GM10248 (cell line): Measurements from ENCODE around the gene IL16.

Experiments used
- CTCF ChIA-PET: fragments of 300-600 bp; sonication (Branson Sonifier 250); formaldehyde crosslinking; extraction: SDS; loops from one replicate; lab custom pipeline; 2021; ENCODE audit warnings: antibody characterized with exemption; lab: Yijun Ruan, JAX
- POLR2A ChIA-PET: fragments of 350-650 bp; sonication (Branson Sonifier 250); formaldehyde crosslinking; extraction: SDS; loops from one replicate; lab custom pipeline; 2020; ENCODE audit warnings: antibody characterized with exemption; lab: Yijun Ruan, JAX
- DNase-seq: peaks from one replicate; pipeline ENCODE4 v3.0.0; 2012; ENCODE audit errors: extremely low spot score
- CTCF ChIP-seq: IDR thresholded peaks from 2 replicates; pipeline ENCODE4 v1.5.1; 2012; ENCODE audit warnings: mild to moderate bottlenecking, low read depth; ENCODE audit errors: extremely low read depth, missing control alignments, control extremely low read depth

Gene IL16

GRCh38 chr15:81196576-81197254 is at the start of gene IL16:
Gene IL16 (plus strand): TSS chr15:81196879. CDS start chr15:81225400, 28,521 bp downstream.
- no peak for TF ChIP-seq CTCF
- ChIA-PET POLR2A (interaction anchor here (0.6 kb wide), 1 partner anchor 8 kb away, joined by 4 read pairs; no protein-coding TSS in a partner anchor), CTCF (interaction anchor here (0.9 kb wide), 1 partner anchor 8 kb away, joined by 3 read pairs; no protein-coding TSS in a partner anchor)
- DNase-seq = no peak

- TF ChIP-seq CTCF = no peak
- ChIA-PET POLR2A (no interaction called here), CTCF (interaction anchor here (15.0 kb wide), 1 partner anchor 116 kb away, joined by 215 read pairs; no protein-coding TSS in a partner anchor)
- DNase-seq = no peak
Observed at GRCh38 chr15:81151389-81151788, 45.3 kb upstream of the IL16 start.

- no peak for TF ChIP-seq CTCF
- POLR2A ChIA-PET = no interaction called here
- DNase-seq = no peak
- CTCF ChIA-PET = interaction anchor here (1.1 to 15.0 kb wide), 3 partner anchors 23 to 183 kb away, joined by 3 to 215 read pairs (median 3); no protein-coding TSS in a partner anchor
Observed at GRCh38 chr15:81152339-81152738, 44.3 kb upstream of the IL16 start.

DNA sequence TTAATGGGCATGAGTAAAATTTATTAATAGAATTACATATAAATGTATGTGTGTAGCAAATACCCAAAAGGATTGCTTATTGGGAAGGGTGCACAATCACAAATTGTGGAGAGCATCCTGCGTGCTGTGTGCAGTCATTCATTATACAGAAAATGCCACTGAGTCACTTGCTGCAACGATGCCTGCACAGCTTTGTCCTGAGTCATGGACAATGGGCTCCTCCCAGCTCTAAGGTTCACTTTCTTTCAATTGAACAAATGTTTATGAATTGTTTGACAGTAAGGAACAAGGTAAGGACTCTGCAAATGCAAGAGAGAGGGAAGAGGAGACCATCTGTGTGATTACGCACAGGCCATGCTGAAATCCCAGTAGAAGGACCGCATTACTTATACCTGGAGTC is 43.9 kb upstream of the IL16 start:
- no peak for TF ChIP-seq CTCF
- DNase-seq = no peak
- ChIA-PET POLR2A (no interaction called here), CTCF (interaction anchor here (1.1 to 15.0 kb wide), 4 partner anchors 23 to 184 kb away, joined by 3 to 215 read pairs (median 4); no protein-coding TSS in a partner anchor)

DNA sequence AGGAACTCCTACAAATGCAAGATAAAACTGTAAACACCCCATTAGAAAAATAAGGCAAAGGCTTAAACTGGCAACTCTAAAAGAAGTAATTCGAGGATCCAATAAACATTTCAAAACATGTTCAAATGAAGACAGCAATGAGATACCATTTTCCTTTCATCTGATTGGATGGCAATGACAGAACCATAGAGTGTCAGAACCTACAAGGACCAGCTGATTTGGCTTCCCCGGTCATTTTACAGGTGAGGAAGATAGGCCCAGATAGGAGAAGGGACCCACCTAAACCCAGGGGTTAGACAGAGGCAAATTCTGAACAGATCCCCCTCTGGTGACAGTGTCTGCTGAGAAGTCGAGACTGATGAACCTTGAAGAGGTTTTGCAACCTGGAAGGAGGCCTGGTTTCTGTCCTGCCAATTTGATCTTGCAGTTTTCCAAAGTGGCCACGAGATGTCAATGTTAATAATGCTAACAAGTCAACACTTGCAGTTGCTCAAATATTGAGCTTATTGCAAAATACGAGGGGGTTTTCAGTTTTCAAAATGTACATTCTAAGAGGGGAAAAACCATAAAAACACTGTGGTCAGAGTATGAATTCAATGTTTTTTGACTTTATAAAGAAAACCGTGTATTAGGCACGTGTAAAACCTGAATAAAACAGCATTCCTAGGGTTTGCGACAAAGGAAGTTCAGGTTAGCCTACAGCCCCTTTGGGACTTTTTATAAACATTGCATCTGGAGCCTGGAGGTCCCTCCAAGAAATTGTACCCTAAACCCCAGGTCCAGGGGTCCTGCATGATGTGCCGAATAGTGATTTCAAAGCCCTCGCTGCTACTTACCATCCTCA is 41.1 kb upstream of the IL16 start:
- peak; percentile 60 for TF ChIP-seq CTCF
- DNase-seq = peak; percentile 41
- ChIA-PET POLR2A (no interaction called here), CTCF (interaction anchor here (0.7 to 15.0 kb wide), 20 partner anchors 9 to 243 kb away, joined by 3 to 215 read pairs (median 4); no protein-coding TSS in a partner anchor)

DNA sequence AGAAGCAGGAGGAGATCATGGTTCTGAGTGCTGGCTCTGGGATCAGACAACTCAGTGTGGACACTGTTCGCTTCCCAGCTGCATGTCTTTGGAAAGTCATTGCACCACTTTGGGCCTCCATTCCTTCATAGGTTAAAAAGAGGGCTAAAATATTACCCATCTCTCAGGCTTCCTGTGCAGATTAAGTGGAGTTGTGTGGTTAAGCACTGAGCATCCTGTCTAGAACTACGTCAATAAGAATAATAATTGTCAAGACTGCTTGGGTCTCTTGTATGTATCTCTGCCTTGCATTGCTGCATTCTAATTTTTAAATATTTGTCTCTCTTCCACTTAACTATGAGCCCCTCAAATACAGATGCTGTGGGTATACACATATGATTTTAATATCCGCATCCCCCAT is 40.4 kb upstream of the IL16 start:
- no peak for DNase-seq
- no peak for TF ChIP-seq CTCF
- POLR2A ChIA-PET = no interaction called here
- CTCF ChIA-PET = interaction anchor here (0.7 to 15.0 kb wide), 19 partner anchors 8 to 243 kb away, joined by 3 to 215 read pairs (median 4); no protein-coding TSS in a partner anchor
